ENCODE data around the gene LIMS2.
A peak's percentile ranks its signal among the peaks of the same experiment; 100 is the strongest.

The LIMS2 gene

GRCh38 chr2:127718271-127718670, 42.9 kb upstream of the LIMS2 start:
- no peak for TF ChIP-seq MAX (IDR thresholded peaks at IDR 0.05; ENCODE audit: low read depth, low read length)
- TF ChIP-seq, protein P1, sequence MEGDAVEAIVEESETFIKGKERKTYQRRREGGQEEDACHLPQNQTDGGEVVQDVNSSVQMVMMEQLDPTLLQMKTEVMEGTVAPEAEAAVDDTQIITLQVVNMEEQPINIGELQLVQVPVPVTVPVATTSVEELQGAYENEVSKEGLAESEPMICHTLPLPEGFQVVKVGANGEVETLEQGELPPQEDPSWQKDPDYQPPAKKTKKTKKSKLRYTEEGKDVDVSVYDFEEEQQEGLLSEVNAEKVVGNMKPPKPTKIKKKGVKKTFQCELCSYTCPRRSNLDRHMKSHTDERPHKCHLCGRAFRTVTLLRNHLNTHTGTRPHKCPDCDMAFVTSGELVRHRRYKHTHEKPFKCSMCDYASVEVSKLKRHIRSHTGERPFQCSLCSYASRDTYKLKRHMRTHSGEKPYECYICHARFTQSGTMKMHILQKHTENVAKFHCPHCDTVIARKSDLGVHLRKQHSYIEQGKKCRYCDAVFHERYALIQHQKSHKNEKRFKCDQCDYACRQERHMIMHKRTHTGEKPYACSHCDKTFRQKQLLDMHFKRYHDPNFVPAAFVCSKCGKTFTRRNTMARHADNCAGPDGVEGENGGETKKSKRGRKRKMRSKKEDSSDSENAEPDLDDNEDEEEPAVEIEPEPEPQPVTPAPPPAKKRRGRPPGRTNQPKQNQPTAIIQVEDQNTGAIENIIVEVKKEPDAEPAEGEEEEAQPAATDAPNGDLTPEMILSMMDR (IDR thresholded peaks at IDR 0.05; ENCODE audit: low read depth, low read length), result no peak
- no peak for TF ChIP-seq MYC (IDR thresholded peaks at IDR 0.05; ENCODE audit: low read depth, low read length)
- no peak for TF ChIP-seq POLR2A (IDR thresholded peaks at IDR 0.05; ENCODE audit: extremely low read depth, insufficient read length)
- DNase-seq (ENCODE audit: low read depth), result no peak

DNA sequence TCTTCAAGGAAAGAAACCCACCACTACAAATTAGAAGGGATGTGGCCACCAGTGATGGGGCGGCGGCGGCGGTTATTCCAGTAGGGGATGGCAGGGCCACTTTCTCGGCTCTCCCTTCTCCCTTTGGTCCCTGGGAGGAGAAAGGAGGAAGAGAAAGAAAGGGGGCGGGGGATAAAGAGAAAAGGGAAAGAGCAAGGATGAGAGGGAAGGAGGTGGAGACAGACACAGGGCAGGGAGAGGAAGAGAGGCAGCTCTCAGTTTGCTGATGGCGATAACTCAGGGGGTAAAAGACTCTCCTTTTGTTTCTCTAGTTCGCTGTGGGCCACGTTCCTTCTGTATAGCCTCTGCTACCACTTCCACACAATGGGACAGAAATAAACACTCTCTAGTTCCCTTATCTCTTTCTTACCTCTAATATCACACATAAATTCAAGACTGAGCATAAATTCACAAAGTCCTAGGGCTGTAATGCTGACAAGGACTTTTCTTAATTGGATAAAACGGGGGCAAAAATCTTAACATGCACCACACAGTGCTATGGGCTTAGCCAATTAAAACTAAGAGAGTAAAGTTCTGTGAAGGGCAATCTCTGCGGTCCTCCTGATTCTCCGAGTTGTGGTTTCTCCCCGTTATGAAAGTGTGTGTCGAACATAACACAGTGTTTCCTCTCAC, 40.6 kb upstream of the LIMS2 start:
- no peak overlapping the region for H3K4me3 ChIP-seq (ENCODE audit: low read depth, low read length)
- TF ChIP-seq POLR2A (IDR thresholded peaks at IDR 0.05; ENCODE audit: extremely low read depth, insufficient read length) (no peak), MYC (IDR thresholded peaks at IDR 0.05; ENCODE audit: low read depth, low read length) (no peak), MAX (IDR thresholded peaks at IDR 0.05; ENCODE audit: low read depth, low read length) (no peak)
- TF ChIP-seq, protein P1 (IDR thresholded peaks at IDR 0.05; ENCODE audit: low read depth, low read length), result no peak
- DNase-seq (ENCODE audit: low read depth), result no peak

More at GRCh38 chr2:127718271-127718670, 42.9 kb upstream of the LIMS2 start:
- H3K4me3 ChIP-seq (ENCODE audit: low read depth, low read length), result no peak overlapping the region

GRCh38 chr2:127713562-127713961, 38.2 kb upstream of the LIMS2 start:
- no peak for DNase-seq (ENCODE audit: low read depth)
- TF ChIP-seq, protein P1 (IDR thresholded peaks at IDR 0.05; ENCODE audit: low read depth, low read length), result no peak
- TF ChIP-seq MAX (IDR thresholded peaks at IDR 0.05; ENCODE audit: low read depth, low read length) (no peak), MYC (IDR thresholded peaks at IDR 0.05; ENCODE audit: low read depth, low read length) (no peak), POLR2A (IDR thresholded peaks at IDR 0.05; ENCODE audit: extremely low read depth, insufficient read length) (no peak)
- no peak overlapping the region for H3K4me3 ChIP-seq (ENCODE audit: low read depth, low read length)

DNA sequence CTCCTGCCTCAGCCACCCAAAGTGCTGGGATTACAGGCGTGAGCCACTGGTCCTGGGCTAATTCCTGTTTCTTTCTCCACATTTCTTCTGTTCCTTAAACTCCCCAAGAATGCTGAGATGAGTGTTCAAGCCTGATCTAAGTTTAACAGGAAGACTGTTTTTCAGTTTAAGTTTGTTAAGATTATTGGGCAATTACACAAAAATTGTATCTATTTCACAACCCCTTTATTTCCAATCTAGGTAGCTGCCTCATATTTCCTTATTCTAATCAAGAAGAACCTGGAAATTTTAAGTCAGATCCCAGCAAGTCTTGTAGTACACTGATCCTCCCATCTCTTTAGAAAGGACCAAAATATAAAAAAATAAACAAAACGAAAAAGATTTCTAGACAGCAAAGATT, 37.7 kb upstream of the LIMS2 start:
- TF ChIP-seq, protein P1 (IDR thresholded peaks at IDR 0.05; ENCODE audit: low read depth, low read length), result no peak
- no peak for TF ChIP-seq POLR2A (IDR thresholded peaks at IDR 0.05; ENCODE audit: extremely low read depth, insufficient read length)

DNA sequence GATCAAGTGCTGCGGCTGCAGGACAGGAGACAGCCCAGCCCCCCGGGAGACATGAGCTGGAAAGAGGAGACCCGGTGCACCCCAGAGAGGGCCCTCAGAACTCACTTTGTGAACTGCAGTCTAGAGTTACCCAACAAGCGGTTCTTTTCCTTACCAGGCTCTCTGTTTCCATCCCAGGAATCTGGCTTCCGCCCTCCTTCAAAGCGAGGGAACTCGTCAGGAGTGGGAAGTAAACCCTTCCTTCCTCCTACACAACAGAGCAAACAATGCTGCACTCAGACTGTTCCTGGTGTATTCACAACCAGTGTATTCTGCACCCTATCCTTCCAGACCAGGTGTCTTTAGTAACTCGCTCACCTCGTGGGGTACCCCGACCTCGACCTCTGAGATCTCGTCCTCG, 34.0 kb upstream of the LIMS2 start:
- no peak for DNase-seq (ENCODE audit: low read depth)
- no peak overlapping the region for H3K4me3 ChIP-seq (ENCODE audit: low read depth, low read length)
- TF ChIP-seq, protein P1 (IDR thresholded peaks at IDR 0.05; ENCODE audit: low read depth, low read length), result no peak
- TF ChIP-seq POLR2A (IDR thresholded peaks at IDR 0.05; ENCODE audit: extremely low read depth, insufficient read length), result no peak
- TF ChIP-seq MYC (IDR thresholded peaks at IDR 0.05; ENCODE audit: low read depth, low read length), result no peak
- no peak for TF ChIP-seq MAX (IDR thresholded peaks at IDR 0.05; ENCODE audit: low read depth, low read length)

More for the DNA sequence above, 37.7 kb upstream of the LIMS2 start:
- DNase-seq (ENCODE audit: low read depth), result peak; percentile 23
- H3K4me3 ChIP-seq (ENCODE audit: low read depth, low read length), result no peak overlapping the region

All from NB4 (cell line).